SJSA1 (cell line): ENCODE measurements around the gene CANX. TPM values are rescaled to one million over a fixed set of nuclear protein-coding genes. Genes with fewer than 3 reads are reported as not detected.
A peak's percentile ranks its signal among the peaks of the same experiment; 100 is the strongest.

Experiments
- DNase-seq, 2 experiments: peaks; one replicate each; pipeline ENCODE4 v3.0.0-alpha.2; 2015 to 2020; ENCODE audit warnings: low spot score in 2 of 2, low read depth in 1 of 2
- H3K27ac ChIP-seq: fragments of 250-450 bp; sonication (Bioruptor Pico); 2 replicates; pipeline ENCODE4 v1.5.1; 2020; ENCODE audit warnings: mild to moderate bottlenecking, moderate library complexity
- H3K27me3 ChIP-seq: fragments of 250-450 bp; sonication (Bioruptor Pico); replicated peaks from 2 replicates; pipeline ENCODE4 v1.5.1; 2020; ENCODE audit warnings: mild to moderate bottlenecking, moderate library complexity
- H3K36me3 ChIP-seq: fragments of 250-450 bp; sonication (Bioruptor Pico); 2 replicates; pipeline ENCODE4 v1.5.1; 2020; ENCODE audit warnings: mild to moderate bottlenecking
- H3K4me1 ChIP-seq: fragments of 250-450 bp; sonication (Bioruptor Pico); replicated peaks from 2 replicates; pipeline ENCODE4 v1.6.1; 2021; ENCODE audit warnings: mild to moderate bottlenecking
- H3K4me3 ChIP-seq: fragments of 250-450 bp; sonication (Bioruptor Pico); 2 replicates; pipeline ENCODE4 v1.5.1; 2020; ENCODE audit warnings: mild to moderate bottlenecking
- H3K9me3 ChIP-seq: fragments of 250-450 bp; sonication (Bioruptor Pico); replicated peaks from 2 replicates; pipeline ENCODE4 v1.5.1; 2020; ENCODE audit warnings: mild to moderate bottlenecking
- total RNA-seq: library from RNA; depleted of rRNA; stranded (reverse); fragments of >200 nt; shearing (Covaris generic); gene quantifications from 2 replicates; pipeline ENCODE4 v1.2.3, GENCODE V29; 2014

Gene CANX
- total RNA-seq, 1 experiment from 2014 or later: 813 TPM

DNA sequence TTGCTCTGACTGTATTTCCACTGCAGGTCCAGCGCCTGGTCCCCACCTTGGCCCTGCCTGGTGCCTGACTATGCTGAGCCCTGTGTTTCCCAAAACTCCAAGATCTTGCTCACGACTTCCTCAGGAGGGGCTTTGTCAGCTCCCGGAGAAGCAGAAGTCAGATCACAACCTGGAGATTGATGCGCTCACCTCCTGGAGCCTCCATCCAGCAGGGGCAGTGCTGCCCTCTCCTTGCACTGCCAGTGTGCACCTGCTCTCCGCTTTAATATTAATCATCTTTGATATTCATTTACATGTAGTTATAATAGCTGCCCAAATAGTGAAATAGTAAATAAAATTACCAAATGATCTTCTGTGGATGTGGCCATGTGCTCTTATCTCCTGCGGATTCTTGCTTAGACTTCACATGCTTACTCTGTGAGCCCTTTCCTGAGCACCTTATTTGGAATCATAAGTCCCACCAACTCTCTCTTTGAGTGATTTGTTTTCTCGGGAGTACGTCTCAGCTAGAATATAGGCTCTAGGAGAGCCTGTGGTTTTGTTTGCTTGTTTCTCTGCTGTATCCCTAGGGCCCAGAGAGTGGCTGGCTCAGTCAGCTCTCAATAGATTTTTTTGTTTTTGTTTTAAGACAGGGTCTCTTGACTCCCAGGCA, 51.2 kb downstream of the CANX start:
- no peak overlapping the region for H3K27ac ChIP-seq
- H3K36me3 ChIP-seq: peaks cover 63% of the 10 kb centered on the region
- H3K4me1 ChIP-seq: peaks cover 5% of the 10 kb centered on the region
- no peaks in the 10 kb centered on the region for H3K27me3 ChIP-seq
- no peak for DNase-seq
- no peaks in the 10 kb centered on the region; the same call in none of the 2 replicates for H3K9me3 ChIP-seq
- no peak overlapping the region for H3K4me3 ChIP-seq

DNA sequence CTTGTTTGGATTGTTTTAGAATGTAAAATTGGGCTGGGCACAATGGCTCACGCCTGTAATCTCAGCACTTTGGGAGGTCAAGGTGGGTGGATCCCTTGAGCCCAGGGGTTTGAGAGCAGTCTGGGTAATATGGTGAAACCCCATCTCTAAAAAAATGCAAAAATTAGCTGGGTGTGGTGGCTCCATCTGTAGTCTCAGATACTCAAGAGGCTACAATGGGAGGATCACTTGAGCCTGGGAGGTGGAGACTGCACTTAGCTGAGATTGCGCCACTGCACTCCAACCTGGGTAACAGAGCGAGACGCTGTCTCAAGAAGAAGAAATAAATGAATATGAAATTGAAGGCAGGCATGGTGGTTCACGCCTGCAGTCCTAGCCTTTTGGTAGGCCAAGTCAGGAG, 55.2 kb downstream of the CANX start:
- DNase-seq: no peak
- Histone ChIP-seq H3K4me1 (peaks cover 6% of the 10 kb centered on the region), H3K36me3 (peaks cover 45% of the 10 kb centered on the region), H3K4me3 (no peak overlapping the region), H3K27me3 (no peaks in the 10 kb centered on the region), H3K9me3 (no peaks in the 10 kb centered on the region; the same call in 1 of the 2 replicates), H3K27ac (no peak overlapping the region)

DNA sequence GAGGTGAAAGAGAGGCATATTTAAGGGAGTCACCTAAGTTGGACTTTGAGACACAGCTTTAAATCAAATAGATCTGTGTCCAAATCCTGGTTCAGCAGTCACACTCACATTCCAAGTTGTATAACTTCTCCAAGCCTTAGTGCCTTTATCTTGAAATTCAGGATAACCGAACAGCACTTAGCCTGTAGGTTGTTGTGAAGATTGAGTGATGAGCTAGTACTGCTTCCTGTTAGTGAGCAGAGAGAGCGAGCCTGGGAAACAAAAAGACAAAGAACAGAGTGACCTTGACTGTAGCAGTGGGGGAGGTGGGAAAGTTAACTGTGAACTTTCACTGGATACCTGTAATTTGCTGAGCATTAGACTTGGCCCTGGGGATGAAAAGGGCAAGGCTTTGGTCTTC, 56.3 kb downstream of the CANX start:
- DNase-seq: no peak
- H3K27ac ChIP-seq: no peak overlapping the region
- peaks cover 6% of the 10 kb centered on the region for H3K4me1 ChIP-seq
- H3K9me3 ChIP-seq: no peaks in the 10 kb centered on the region; the same call in 1 of the 2 replicates
- no peaks in the 10 kb centered on the region for H3K27me3 ChIP-seq
- peaks cover 39% of the 10 kb centered on the region for H3K36me3 ChIP-seq
- H3K4me3 ChIP-seq: no peak overlapping the region

DNA sequence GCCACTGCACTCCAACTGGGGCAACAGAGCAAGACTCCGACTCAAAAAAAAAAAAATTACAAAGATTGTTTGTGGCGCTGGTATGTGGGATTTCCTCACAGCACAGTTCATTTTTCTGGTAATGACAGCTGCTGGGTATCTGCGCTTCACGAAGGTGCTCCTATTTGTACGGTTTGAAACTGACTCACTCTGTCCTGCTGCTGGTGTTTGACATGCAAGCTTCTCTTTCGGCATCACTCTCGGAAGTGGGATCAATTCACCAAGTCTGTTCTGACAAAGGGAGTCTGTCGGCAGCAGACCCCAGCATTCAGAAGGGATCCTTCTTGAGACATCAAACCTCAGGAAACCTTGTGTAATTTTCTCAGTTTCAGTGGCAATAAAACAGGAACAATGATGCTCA, 60.2 kb downstream of the CANX start:
- Histone ChIP-seq H3K9me3 (no peaks in the 10 kb centered on the region; the same call in 1 of the 2 replicates), H3K27ac (no peak overlapping the region), H3K4me3 (no peak overlapping the region), H3K4me1 (peaks cover 33% of the 10 kb centered on the region), H3K27me3 (no peaks in the 10 kb centered on the region), H3K36me3 (peaks cover 16% of the 10 kb centered on the region)
- no peak for DNase-seq

DNA sequence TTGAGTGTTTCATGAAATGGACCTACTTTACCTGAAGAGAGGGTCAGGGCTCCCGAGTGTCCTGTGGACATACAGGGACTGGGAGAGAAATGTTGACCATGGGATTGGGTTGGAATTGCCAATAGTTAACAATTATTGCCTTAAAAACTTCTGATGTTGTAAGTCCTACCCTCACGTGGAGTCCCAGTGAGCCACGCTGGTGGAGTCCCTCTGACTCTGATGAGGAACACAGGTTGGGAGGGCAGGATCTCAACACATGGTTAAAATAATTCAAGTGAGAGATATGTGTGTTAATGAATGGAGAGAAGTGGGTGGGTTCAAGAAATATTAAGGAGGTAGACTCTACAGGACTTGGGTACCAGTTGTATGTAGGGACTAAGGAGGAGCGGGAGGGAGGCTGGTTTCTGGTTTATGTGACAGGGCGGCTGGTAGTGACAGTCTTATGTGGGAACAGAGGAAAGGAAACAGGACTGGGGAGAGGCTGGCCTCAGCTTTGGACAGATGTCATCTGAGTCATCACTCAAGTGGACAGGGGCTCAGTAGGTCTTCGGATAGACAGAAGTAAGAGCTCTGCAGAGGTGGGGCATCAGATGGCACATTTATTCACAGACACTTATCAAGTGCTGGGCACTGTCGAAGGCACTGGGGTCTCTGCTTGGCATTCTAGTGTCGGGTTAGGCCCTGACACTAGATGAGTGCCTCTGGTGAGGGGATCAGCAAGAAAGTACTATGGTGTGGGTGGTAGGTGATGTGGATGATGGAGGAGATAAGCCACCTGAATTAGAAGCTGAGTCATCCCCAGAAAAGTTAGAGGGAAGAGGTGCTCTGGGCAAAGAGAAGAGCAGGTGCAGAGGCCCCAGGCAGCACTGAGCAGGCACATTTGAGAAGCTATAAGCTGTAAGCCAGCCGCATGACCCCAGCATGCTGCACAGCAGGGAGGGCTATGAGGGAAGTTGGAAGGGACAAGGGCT, 61.1 kb downstream of the CANX start:
- Histone ChIP-seq H3K36me3 (peaks cover 17% of the 10 kb centered on the region), H3K4me1 (peaks cover 39% of the 10 kb centered on the region), H3K4me3 (no peak overlapping the region), H3K27ac (no peak overlapping the region), H3K9me3 (no peaks in the 10 kb centered on the region; the same call in 1 of the 2 replicates), H3K27me3 (no peaks in the 10 kb centered on the region)
- DNase-seq: no peak

DNA sequence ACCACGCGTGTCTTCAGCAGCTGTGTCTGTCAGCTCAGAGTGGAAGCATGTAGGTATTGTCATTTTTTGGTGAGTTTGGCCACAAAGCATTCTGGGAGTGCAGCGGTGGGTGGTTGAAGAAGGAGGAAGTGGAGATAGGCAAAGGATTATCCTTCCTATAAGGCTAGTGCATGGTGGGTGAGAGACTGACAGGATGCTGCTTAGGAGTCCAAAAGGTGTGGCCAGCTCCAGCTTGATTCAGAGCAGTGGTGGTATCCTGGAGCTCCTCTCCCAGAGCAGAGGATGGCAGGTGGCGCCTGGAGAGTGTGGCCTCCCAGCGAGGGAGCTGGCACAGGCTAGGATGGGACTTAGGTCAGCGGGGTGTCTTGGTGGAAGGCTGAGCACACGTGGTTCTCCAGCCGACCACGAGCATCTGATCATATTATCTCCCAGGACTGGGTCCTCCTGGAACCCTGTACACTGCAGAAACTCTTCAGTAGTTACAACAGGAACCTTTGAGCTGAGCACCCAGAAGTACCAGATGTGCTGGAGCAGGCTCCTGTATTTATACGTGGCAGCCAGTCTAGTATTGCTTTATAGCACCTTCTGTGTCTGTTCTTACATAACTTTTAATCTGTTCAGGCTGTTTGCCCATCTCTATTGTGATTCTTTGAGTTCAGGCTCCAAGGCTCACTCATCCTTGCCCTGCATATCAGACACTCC, 63.5 kb downstream of the CANX start:
- H3K4me3 ChIP-seq: no peak overlapping the region
- H3K9me3 ChIP-seq: no peaks in the 10 kb centered on the region
- no peaks in the 10 kb centered on the region for H3K27me3 ChIP-seq
- peaks cover 60% of the 10 kb centered on the region for H3K4me1 ChIP-seq
- DNase-seq: no peak
- H3K36me3 ChIP-seq: peaks cover 29% of the 10 kb centered on the region
- peak overlapping the region; percentile 1; the same call in 1 of the 2 replicates for H3K27ac ChIP-seq

DNA sequence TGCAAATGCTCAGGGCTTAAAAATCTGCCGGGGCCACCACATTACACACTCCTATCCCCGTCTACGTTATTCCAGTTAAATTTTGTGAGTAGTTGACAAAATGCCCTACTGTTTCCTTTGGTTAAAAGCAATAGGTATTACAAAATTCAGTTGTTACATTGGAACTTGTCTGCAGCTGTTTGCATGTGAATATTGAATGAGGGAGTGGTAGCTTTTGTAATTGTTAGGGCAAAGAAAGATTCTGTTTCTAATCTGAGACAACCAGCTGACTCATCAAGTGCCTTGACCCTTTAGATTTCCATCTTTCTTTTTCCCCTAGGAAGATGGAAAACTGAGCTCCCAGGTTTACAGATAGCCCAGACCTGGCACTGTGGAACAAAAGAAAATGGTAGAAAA, 64.0 kb downstream of the CANX start:
- Histone ChIP-seq H3K9me3 (no peaks in the 10 kb centered on the region), H3K27ac (peak overlapping the region; percentile 1; the same call in 1 of the 2 replicates), H3K36me3 (peaks cover 34% of the 10 kb centered on the region), H3K27me3 (no peaks in the 10 kb centered on the region), H3K4me3 (no peak overlapping the region), H3K4me1 (peaks cover 64% of the 10 kb centered on the region)
- DNase-seq: no peak

DNA sequence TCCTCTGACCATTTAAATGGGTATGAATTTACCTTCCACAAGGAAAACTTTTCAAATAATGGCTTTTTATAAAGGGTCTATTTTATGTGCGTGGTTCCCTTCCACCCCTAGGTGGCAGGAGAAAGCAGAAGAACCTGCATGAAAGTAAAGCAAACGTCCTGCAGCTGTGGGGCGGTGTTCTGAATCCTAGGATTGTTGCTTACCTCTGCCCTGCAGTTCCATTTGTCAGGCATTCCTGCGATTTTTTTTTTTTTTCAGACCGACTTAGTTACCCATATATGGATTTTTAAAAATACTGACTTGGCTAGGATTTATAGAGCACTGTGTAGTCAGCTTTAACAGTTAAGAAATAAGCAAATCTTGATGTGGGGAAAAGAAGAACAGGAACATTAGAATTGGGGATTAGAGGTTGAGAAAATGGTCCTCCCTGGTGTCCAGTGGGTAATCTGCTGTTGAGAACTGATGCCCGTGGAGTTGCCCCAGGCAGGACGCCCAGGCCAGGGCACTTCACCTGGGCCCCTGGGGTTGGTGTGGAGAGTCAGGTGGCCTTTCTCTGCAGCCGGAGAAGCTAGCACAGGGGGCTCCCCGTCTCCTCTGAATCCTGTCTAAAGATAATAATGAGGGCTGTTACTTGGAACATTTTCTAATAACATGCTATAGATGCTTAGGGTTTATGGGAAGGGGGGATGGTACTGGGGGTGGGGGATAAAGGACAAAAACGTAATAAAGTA, 64.6 kb downstream of the CANX start:
- Histone ChIP-seq H3K4me3 (no peak overlapping the region), H3K36me3 (peaks cover 40% of the 10 kb centered on the region), H3K9me3 (no peaks in the 10 kb centered on the region), H3K27ac (0 out of 2 replicates have a peak overlapping the region, but pooled peaks have one; percentile 22), H3K27me3 (no peaks in the 10 kb centered on the region), H3K4me1 (peaks cover 64% of the 10 kb centered on the region)
- peak; percentile 79 to 84 for DNase-seq

DNA sequence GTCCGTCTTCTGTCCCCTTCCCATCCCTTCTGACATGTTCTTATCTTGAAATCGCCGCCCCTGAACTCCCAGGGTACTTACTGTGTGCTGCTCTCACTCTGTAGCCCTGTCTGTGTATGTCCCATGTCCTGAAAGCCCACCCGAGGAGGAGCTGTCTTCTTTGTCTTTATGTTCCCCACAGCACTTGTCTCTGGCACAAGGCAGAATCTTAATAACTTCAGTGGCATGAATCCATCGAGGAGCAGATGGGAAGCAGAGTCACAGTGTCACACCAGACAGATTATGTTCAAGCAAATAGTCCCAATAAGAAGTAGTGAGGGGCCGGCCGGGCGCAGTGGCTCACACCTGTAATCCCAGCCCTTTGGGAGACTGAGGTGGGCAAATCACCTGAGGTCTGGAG, 65.3 kb downstream of the CANX start:
- no peak for DNase-seq
- Histone ChIP-seq H3K36me3 (peaks cover 44% of the 10 kb centered on the region), H3K27ac (peak overlapping the region; percentile 62), H3K27me3 (no peaks in the 10 kb centered on the region), H3K9me3 (no peaks in the 10 kb centered on the region), H3K4me3 (no peak overlapping the region), H3K4me1 (peaks cover 64% of the 10 kb centered on the region)

DNA sequence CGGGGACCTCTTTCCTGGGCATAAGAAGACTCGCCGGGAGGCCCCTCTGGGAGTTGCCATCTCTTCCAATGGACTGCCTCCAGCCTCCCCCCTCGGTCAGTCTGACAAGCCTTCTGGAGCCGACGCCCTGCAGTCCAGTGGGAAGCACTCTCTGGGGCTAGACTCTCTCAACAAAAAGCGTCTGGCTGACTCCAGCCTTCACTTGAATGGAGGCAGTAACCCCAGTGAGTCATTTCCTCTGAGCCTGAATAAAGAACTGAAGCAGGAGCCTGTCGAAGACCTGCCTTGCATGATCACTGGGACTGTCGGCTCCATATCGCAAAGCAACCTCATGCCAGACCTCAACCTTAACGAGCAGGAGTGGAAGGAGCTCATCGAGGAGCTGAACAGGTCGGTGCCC, 66.6 kb downstream of the CANX start:
- no peaks in the 10 kb centered on the region for H3K9me3 ChIP-seq
- no peaks in the 10 kb centered on the region for H3K27me3 ChIP-seq
- peaks cover 54% of the 10 kb centered on the region for H3K36me3 ChIP-seq
- peaks cover 64% of the 10 kb centered on the region for H3K4me1 ChIP-seq
- no peak overlapping the region for H3K4me3 ChIP-seq
- peak overlapping the region; percentile 62 for H3K27ac ChIP-seq
- peak; percentile 92 to 95 for DNase-seq

DNA sequence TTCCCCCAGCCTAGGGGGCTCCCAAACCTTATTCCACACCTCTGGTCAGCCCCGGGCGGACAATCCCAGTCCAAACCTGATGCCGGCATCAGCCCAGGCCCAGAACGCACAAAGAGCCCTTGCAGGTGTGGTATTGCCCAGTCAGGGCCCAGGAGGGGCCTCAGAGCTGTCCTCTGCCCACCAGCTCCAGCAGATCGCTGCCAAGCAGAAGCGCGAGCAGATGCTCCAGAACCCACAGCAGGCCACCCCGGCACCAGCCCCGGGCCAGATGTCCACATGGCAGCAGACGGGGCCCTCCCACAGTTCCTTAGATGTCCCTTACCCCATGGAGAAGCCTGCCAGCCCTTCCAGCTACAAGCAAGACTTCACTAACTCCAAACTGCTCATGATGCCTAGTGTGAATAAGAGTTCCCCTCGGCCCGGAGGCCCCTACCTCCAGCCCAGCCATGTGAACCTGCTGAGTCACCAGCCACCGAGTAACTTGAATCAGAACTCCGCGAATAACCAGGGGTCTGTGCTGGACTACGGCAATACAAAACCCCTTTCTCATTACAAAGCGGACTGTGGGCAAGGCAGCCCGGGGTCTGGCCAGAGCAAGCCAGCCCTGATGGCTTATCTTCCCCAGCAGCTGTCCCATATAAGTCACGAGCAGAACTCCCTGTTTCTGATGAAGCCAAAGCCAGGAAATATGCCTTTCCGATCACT, 67.4 kb downstream of the CANX start:
- peak overlapping the region; percentile 1; the same call in 1 of the 2 replicates for H3K4me3 ChIP-seq
- H3K9me3 ChIP-seq: no peaks in the 10 kb centered on the region
- H3K36me3 ChIP-seq: peaks cover 62% of the 10 kb centered on the region
- H3K27ac ChIP-seq: peak overlapping the region; percentile 62
- no peaks in the 10 kb centered on the region for H3K27me3 ChIP-seq
- peak; percentile 60 to 74 for DNase-seq
- peaks cover 64% of the 10 kb centered on the region for H3K4me1 ChIP-seq

DNA sequence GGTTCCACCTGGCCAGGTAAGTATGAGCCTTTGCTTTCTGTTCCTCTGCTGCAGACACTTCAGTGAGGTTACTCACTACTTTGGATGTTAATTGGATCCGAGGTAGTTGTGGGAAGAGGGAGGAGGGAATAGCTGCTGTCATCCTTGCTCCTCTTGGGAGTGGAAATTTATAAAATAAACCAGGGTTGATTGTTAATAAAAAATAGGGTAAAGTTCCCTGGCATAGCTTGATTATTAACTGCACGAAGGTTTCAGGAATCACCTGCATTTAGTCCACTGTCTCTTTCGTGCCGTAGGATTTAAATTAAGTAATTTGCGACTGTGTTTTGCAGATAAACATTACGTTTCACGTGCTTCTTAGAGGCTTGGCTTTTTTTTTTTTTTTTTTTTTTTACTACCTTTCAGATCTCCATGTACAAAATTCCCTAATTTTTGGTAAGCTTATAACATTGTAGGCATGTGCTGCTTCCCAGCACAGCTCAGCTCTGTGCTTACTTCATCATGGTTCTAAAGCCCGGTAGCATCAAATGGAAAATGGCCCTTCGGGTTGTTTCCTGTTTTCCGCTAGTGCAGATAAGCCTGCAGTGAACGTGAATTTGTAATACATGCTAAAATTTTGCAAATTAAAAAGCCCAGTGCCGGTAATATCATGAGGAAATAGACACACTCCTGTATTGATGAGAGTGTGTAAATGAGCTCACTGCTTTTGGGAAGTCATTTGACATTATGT, 68.1 kb downstream of the CANX start:
- Histone ChIP-seq H3K4me1 (peaks cover 57% of the 10 kb centered on the region), H3K36me3 (peaks cover 69% of the 10 kb centered on the region), H3K4me3 (peak overlapping the region; percentile 1; the same call in 1 of the 2 replicates), H3K27ac (peak overlapping the region; percentile 62), H3K9me3 (no peaks in the 10 kb centered on the region), H3K27me3 (no peaks in the 10 kb centered on the region)
- DNase-seq: no peak
